Activated B cell treated with CpG ODN at 0.5 μM for 24 hours (primary cell): ENCODE results near the gene RERE. TPM values are rescaled to one million over a fixed set of nuclear protein-coding genes. Genes with fewer than 3 reads are reported as not detected.
A peak's percentile ranks its signal among the peaks of the same experiment; 100 is the strongest.

ENCODE experiments used
- ATAC-seq: fragments of 200-7000 bp; cut with Tn5 transposase; one replicate; pipeline ENCODE4 v1.10.0; 2021; ENCODE audit warnings: low read depth, mild to moderate bottlenecking, moderate library complexity
- CTCF ChIA-PET: fragments of 350-600 bp; sonication (Branson Sonifier 250); formaldehyde crosslinking; loops from one replicate; lab custom pipeline; 2021; ENCODE audit warnings: antibody characterized with exemption; lab: Charles Lee
- POLR2A ChIA-PET: fragments of 350-600 bp; sonication (Branson Sonifier 250); formaldehyde crosslinking; loops from one replicate; lab custom pipeline; 2021; ENCODE audit warnings: antibody characterized with exemption; lab: Charles Lee
- DNase-seq: peaks from one replicate; pipeline ENCODE4 v3.0.0; 2022
- H3K27ac Mint-ChIP-seq: one replicate; pipeline ENCODE4 v1.8.0; 2020; ENCODE audit warnings: mixed read lengths
- H3K27me3 Mint-ChIP-seq: one replicate; pipeline ENCODE4 v1.8.0; 2021; ENCODE audit warnings: mixed read lengths
- H3K36me3 Mint-ChIP-seq: one replicate; pipeline ENCODE4 v1.8.0; 2021; ENCODE audit warnings: low read depth, mixed read lengths
- H3K4me1 Mint-ChIP-seq: one replicate; pipeline ENCODE4 v1.8.0; 2021; ENCODE audit warnings: mixed read lengths
- H3K4me3 Mint-ChIP-seq: one replicate; pipeline ENCODE4 v1.8.0; 2020; ENCODE audit warnings: mild to moderate bottlenecking, mixed read lengths
- H3K9me3 Mint-ChIP-seq: one replicate; pipeline ENCODE4 v1.8.0; 2020; ENCODE audit warnings: mixed read lengths
- CTCF ChIP-seq: fragments of 200-600 bp; IDR thresholded peaks from one replicate; pipeline ENCODE4 v1.8.0; 2022; ENCODE audit warnings: antibody characterized with exemption, mild to moderate bottlenecking
- intact Hi-C: fragments of 100-400 bp; cut with micrococcal nuclease; formaldehyde crosslinking; loops from one replicate; pipeline ENCODE4 v1.15.1; 2024
- total RNA-seq: library from RNA; stranded (reverse); gene quantifications from 2 replicates; pipeline ENCODE4 v1.2.3, GENCODE V29; 2022

Gene RERE
- total RNA-seq, 1 donor from 2014 or later: 98.8 TPM

- Mint-ChIP-seq H3K4me3 (peak overlapping the region; percentile 16), H3K36me3 (no peaks in the 10 kb centered on the region), H3K4me1 (peaks cover 14% of the 10 kb centered on the region), H3K27ac (no peak overlapping the region), H3K9me3 (peaks cover 4% of the 10 kb centered on the region), H3K27me3 (peaks cover 40% of the 10 kb centered on the region)
- POLR2A ChIA-PET: no interaction called here
- CTCF ChIA-PET: no interaction called here
- TF ChIP-seq CTCF: no peak
- intact Hi-C loops: no loop called here
- ATAC-seq (no peak), DNase-seq (no peak)
Measured at GRCh38 chr1:8315573-8316475, 501.6 kb downstream of the RERE start.

- intact Hi-C loops: loop anchor here (1.0 kb wide), 1 partner anchor 299 kb away; no protein-coding TSS in a partner anchor
- H3K4me3 Mint-ChIP-seq: no peak overlapping the region
- ATAC-seq: no peak
- CTCF ChIA-PET: interaction anchor here (1.3 kb wide), 1 partner anchor 299 kb away, joined by 10 read pairs; no protein-coding TSS in a partner anchor
- H3K9me3 Mint-ChIP-seq: peaks cover 4% of the 10 kb centered on the region
- H3K36me3 Mint-ChIP-seq: no peaks in the 10 kb centered on the region
- no peak for TF ChIP-seq CTCF
- no peak overlapping the region for H3K27ac Mint-ChIP-seq
- H3K4me1 Mint-ChIP-seq: peaks cover 14% of the 10 kb centered on the region
- POLR2A ChIA-PET: no interaction called here
- DNase-seq: no peak
- H3K27me3 Mint-ChIP-seq: peaks cover 38% of the 10 kb centered on the region
Measured at GRCh38 chr1:8314346-8315280, 502.8 kb downstream of the RERE start.

- Mint-ChIP-seq H3K27me3 (peaks cover 31% of the 10 kb centered on the region), H3K27ac (no peak overlapping the region), H3K4me1 (peaks cover 4% of the 10 kb centered on the region), H3K9me3 (peaks cover 4% of the 10 kb centered on the region), H3K36me3 (no peaks in the 10 kb centered on the region), H3K4me3 (no peak overlapping the region)
- CTCF ChIA-PET: no interaction called here
- intact Hi-C loops: no loop called here
- no peak for ATAC-seq
- TF ChIP-seq CTCF: no peak
- DNase-seq: no peak
- POLR2A ChIA-PET: no interaction called here
Measured at GRCh38 chr1:8313231-8313630, 504.2 kb downstream of the RERE start.

- POLR2A ChIA-PET: no interaction called here
- Mint-ChIP-seq H3K4me1 (peaks cover 2% of the 10 kb centered on the region), H3K27ac (no peak overlapping the region), H3K27me3 (peaks cover 31% of the 10 kb centered on the region), H3K4me3 (no peak overlapping the region), H3K9me3 (peaks cover 4% of the 10 kb centered on the region), H3K36me3 (no peaks in the 10 kb centered on the region)
- ATAC-seq: no peak
- TF ChIP-seq CTCF: no peak
- no peak for DNase-seq
- intact Hi-C loops: no loop called here
- CTCF ChIA-PET: no interaction called here
Measured at GRCh38 chr1:8312235-8313218, 504.9 kb downstream of the RERE start.
